Duodenal mucosa (tissue), 2 donors: Measurements from ENCODE around the gene DCBLD1.
A peak's percentile ranks its signal among the peaks of the same experiment; 100 is the strongest.

Experiments
- H3K27ac ChIP-seq: one replicate; pipeline ENCODE4 v1.7.0; 2013; ENCODE audit warnings: low read depth, low read length
- H3K27me3 ChIP-seq, 2 donors: one replicate each; pipeline ENCODE4 v1.7.0; 2013; ENCODE audit warnings: low read length in 2 of 2, control low read depth in 1 of 2; ENCODE audit not compliant: insufficient read depth in 2 of 2, control insufficient read depth in 1 of 2
- H3K36me3 ChIP-seq, 2 donors: one replicate each; pipeline ENCODE4 v1.7.0; 2013; ENCODE audit warnings: low read length in 2 of 2, control low read depth in 1 of 2; ENCODE audit not compliant: insufficient read depth in 2 of 2, control insufficient read depth in 1 of 2
- H3K4me1 ChIP-seq, 2 donors: one replicate each; pipeline ENCODE4 v1.7.0; 2013; ENCODE audit warnings: low read length in 2 of 2, control low read depth in 1 of 2; ENCODE audit not compliant: insufficient read depth in 2 of 2, control insufficient read depth in 1 of 2
- H3K4me3 ChIP-seq, 2 donors: one replicate each; pipeline ENCODE4 v1.7.0; 2013; ENCODE audit warnings: low read length in 2 of 2, low read depth in 1 of 2
- H3K9ac ChIP-seq, 2 donors: one replicate each; pipeline ENCODE4 v1.7.0; 2013; ENCODE audit warnings: low read length in 2 of 2, low read depth in 1 of 2
- H3K9me3 ChIP-seq, 2 donors: one replicate each; pipeline ENCODE4 v1.7.0; 2013; ENCODE audit warnings: low read length in 2 of 2, control low read depth in 1 of 2; ENCODE audit not compliant: control insufficient read depth in 1 of 2

DCBLD1 gene

DNA sequence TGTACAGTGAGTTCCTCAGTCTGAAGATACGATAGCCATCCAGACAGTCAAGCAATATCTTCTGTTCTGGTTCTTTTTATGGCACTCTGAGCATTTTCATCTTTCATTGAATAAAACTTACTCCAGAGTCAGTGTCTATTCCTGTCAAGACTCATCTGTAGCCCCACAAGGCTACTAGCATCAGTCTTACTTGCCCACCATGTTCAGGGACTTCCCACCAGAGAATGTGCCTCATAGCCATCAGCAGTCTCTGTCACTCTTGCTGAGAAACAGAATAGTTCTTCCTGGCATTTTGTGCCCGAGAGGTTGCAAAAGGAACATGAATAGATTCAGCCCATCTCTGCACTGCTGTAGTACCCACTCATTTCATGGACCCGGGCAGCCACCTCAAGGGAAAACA, 12.7 kb upstream of the DCBLD1 start:
- no peaks in the 10 kb centered on the region for H3K36me3 ChIP-seq
- no peak overlapping the region for H3K4me3 ChIP-seq
- no peaks in the 10 kb centered on the region for H3K27me3 ChIP-seq
- no peaks in the 10 kb centered on the region for H3K4me1 ChIP-seq
- H3K9ac ChIP-seq = no peak overlapping the region
- no peaks in the 10 kb centered on the region for H3K9me3 ChIP-seq
- no peak overlapping the region for H3K27ac ChIP-seq

DNA sequence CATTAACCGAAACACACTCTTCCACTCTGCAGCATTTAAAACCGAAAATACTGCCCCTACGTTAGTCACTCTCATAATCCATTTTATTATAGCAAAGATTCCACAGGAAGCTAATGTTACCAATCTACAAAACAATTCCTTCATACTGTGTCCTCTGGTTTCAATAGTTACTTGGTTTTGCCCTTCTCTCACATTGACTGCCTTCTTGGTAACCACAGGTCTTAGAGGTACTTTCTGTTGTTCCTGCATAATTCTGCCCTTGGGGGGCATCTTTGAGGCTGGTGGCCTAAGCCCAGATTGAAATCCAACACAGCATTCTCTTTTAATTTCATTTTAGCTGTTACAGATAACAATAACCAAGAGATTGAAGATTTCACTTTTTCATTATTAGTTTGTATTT, 9.8 kb upstream of the DCBLD1 start:
- no peak overlapping the region for H3K4me3 ChIP-seq
- H3K27ac ChIP-seq = no peak overlapping the region
- no peaks in the 10 kb centered on the region for H3K4me1 ChIP-seq
- H3K9me3 ChIP-seq = no peaks in the 10 kb centered on the region
- no peaks in the 10 kb centered on the region for H3K27me3 ChIP-seq
- no peak overlapping the region for H3K9ac ChIP-seq
- H3K36me3 ChIP-seq = no peaks in the 10 kb centered on the region

DNA sequence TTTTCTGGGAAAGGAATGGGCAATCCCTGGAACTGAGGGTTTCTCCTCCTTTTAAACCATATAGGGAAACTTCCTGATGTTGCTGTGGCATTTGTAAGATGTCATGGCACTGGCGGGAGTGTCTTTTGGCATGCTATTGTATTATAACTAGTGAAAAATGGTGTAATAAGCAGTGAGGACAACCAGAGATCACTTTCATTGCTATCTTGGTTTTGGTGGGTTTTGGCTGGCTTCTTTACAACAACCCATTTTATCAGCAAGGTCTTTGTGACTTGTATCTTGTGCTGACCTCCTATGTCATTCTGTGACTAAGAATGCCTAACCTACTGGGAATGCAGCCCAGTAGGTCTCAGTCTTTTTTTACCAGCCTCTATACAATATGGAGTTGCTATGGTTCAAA, 9.1 kb upstream of the DCBLD1 start:
- H3K36me3 ChIP-seq = no peaks in the 10 kb centered on the region
- H3K27ac ChIP-seq = no peak overlapping the region
- no peaks in the 10 kb centered on the region for H3K27me3 ChIP-seq
- no peak overlapping the region for H3K9ac ChIP-seq
- H3K9me3 ChIP-seq = no peaks in the 10 kb centered on the region
- H3K4me3 ChIP-seq = no peak overlapping the region
- peaks cover 3 to 7% of the 10 kb centered on the region in 2 donors for H3K4me1 ChIP-seq

DNA sequence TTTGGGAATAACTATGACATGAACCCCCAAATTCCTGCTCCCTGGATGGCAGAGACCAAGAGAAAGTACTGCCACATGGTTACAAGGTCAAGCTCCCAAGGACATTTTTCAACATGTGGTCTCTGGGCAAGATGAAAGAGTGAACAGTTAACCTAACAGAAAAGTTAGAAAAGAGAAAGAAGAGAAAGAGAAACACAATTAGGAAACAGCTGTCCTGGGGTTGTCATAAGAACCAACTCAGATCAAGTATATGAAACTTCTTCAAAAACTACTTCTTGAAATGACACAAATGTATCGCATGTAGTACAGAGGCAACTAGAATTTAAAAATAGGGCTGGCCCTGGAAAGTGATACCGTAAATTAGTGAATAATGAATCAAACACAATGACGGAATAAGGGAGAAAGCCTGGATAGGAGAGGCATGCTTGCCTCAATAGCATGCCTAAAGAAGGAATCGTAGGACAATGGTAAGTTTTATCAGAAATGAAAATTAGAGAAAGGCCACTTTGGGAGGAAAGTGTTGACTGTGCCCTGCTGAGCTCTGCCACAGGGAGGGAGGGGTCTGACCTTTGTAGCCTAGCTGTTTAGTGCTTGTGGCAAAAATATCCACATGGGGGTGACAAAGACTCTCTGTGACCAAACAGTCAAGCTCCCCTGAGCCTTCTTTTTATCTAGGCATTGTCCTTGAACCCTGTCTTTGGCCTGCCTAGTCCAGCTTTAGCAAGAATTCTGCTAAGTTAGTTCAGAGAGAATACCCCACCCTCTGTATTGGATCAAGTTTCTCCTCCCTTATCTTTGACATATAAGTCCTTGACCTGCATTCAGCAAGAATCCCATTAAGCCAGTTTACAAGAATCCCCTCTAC, 4.3 kb upstream of the DCBLD1 start:
- H3K27ac ChIP-seq = no peak overlapping the region
- peak overlapping the region in 1 of 2 donors; percentile 30 for H3K4me3 ChIP-seq
- peak overlapping the region; percentile 9 to 11 for H3K9ac ChIP-seq
- H3K36me3 ChIP-seq = no peaks in the 10 kb centered on the region
- H3K27me3 ChIP-seq = no peaks in the 10 kb centered on the region
- H3K4me1 ChIP-seq = peaks cover 18 to 19% of the 10 kb centered on the region in 2 donors
- H3K9me3 ChIP-seq = no peaks in the 10 kb centered on the region

- no peaks in the 10 kb centered on the region for H3K27me3 ChIP-seq
- H3K9me3 ChIP-seq = no peaks in the 10 kb centered on the region
- H3K4me1 ChIP-seq = peaks cover 18 to 19% of the 10 kb centered on the region in 2 donors
- H3K9ac ChIP-seq = peak overlapping the region in 1 of 2 donors; percentile 11
- H3K4me3 ChIP-seq = no peak overlapping the region
- no peak overlapping the region for H3K27ac ChIP-seq
- H3K36me3 ChIP-seq = no peaks in the 10 kb centered on the region
Observed at GRCh38 chr6:117478853-117479231, 3.6 kb upstream of the DCBLD1 start.

DNA sequence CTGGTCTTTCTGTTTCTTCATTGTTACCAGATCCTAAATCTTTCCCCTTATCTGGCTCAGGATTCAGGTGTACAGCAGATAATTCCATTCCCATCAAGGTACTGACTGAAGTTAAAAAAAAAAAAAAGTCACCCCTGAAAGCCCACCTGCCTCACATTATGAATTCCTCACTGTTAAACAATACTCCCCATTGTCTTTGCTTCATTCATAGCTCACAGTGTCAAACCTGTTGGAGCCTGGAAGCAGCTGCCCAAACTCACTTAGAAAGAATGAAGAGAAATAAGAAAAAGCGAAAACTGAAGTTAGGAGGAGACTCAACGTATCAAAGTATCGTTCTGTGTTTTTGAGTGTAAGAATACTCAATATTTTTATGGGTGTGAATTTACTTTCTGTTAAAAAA, 1.8 kb upstream of the DCBLD1 start:
- peaks cover 31 to 33% of the 10 kb centered on the region in 2 donors for H3K4me1 ChIP-seq
- H3K9ac ChIP-seq = no peak overlapping the region

GRCh38 chr6:117481278-117481925, 1.1 kb upstream of the DCBLD1 start:
- Histone ChIP-seq H3K4me3 (peak overlapping the region; percentile 89 to 94), H3K27ac (no peak overlapping the region), H3K36me3 (no peaks in the 10 kb centered on the region), H3K27me3 (no peaks in the 10 kb centered on the region), H3K4me1 (peaks cover 33 to 36% of the 10 kb centered on the region in 2 donors), H3K9ac (no peak overlapping the region), H3K9me3 (no peaks in the 10 kb centered on the region)

More for the DNA sequence above, 1.8 kb upstream of the DCBLD1 start:
- Histone ChIP-seq H3K27ac (no peak overlapping the region), H3K4me3 (no peak overlapping the region), H3K36me3 (no peaks in the 10 kb centered on the region), H3K27me3 (no peaks in the 10 kb centered on the region), H3K9me3 (no peaks in the 10 kb centered on the region)

DNA sequence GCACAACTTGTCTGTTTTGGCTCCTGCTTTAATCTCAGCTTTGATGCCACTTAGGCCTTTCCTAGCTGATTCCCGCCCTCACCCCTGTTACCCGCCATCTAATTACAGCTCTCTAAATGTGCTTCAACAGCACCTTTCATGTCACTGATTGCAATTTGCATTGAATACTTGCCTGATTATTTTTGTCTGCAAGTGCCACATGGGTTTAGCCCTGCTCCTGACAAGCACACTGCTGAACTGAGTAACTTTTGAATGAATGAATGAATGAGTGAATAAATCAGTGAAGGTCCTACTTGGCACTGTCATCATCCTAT, 591 bp upstream of the DCBLD1 start:
- Histone ChIP-seq H3K9ac (peak overlapping the region in 1 of 2 donors; percentile 35), H3K4me3 (peak overlapping the region; percentile 89 to 94), H3K36me3 (no peaks in the 10 kb centered on the region), H3K4me1 (peaks cover 33 to 37% of the 10 kb centered on the region in 2 donors), H3K27ac (no peak overlapping the region), H3K9me3 (no peaks in the 10 kb centered on the region), H3K27me3 (no peaks in the 10 kb centered on the region)

DNA sequence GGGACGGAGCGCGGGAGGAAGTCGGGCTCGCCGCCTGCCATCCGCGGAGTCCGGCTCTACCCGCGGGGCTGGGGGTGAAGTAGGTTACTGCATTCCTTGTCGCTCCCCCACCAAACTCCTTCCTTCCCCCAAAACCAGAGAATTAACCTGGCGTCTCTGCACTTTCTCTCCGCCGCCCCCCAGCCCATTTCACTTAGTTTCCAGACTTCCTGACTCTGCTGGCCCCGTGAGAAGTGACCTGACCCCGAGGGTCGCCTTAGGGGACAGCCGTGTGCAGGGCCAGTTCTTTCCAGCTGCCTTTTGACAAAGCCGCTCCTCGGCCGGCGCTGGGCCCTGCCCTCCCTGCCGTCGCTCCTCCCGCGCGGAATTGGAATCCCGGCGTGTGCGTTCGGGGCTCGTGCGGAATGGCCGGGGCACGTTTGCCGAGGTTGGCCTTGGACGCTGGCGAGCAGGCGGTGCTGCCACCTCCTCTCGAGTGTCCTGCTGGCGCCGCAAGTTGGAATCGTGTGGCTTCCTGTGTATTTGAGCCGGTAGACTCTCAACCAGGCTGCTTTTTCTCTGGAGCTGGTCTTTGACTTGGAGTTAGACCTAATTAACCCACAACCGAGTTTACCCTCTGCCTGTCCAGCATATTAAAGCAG, 650 bp downstream of the DCBLD1 start:
- Histone ChIP-seq H3K27me3 (no peaks in the 10 kb centered on the region), H3K9ac (peak overlapping the region; percentile 78 to 90), H3K9me3 (no peaks in the 10 kb centered on the region), H3K4me1 (peaks cover 33% of the 10 kb centered on the region in 2 donors), H3K27ac (peak overlapping the region; percentile 81), H3K36me3 (no peaks in the 10 kb centered on the region), H3K4me3 (peak overlapping the region; percentile 89 to 94)

GRCh38 chr6:117483645-117484016, 1.2 kb downstream of the DCBLD1 start:
- Histone ChIP-seq H3K9ac (peak overlapping the region; percentile 78 to 90), H3K9me3 (no peaks in the 10 kb centered on the region), H3K4me1 (peaks cover 27 to 28% of the 10 kb centered on the region in 2 donors), H3K27me3 (no peaks in the 10 kb centered on the region), H3K4me3 (peak overlapping the region; percentile 89 to 94), H3K36me3 (no peaks in the 10 kb centered on the region), H3K27ac (peak overlapping the region; percentile 81)
